ENCODE measurements around the gene HS6ST3. TPM values are rescaled to one million over a fixed set of nuclear protein-coding genes. Genes with fewer than 3 reads are reported as not detected.

HS6ST3 gene
- total and polyA plus RNA-seq, 8 donors, result 0.03 to 0.15 (median 0.10) TPM

DNA sequence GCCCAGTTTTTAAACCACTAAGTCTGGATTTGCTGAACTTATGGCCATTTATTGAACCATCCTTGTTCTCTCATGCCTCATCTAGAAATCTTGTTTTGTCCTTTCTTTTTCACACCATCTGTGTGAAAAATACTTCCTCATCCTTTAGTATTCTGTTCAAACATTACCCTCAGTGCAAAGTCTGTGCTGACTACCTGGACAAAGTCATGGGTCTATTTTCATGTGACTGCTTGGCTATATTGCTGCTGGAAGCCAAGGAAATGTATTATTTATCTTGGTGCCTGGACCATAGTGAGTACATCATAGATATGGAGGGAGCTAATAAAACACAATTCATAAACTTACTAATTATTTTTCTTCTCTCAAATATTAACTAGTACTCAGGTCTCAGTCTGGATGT lies 591.9 kb downstream of the HS6ST3 start:
- ATAC-seq (no peak), DNase-seq (no peak)
- peaks cover 0 to 6% of the 10 kb centered on the region in 2 donors for H3K9me3 ChIP-seq
- H3K4me1 ChIP-seq, result no peaks in the 10 kb centered on the region
- TF ChIP-seq, protein P1, sequence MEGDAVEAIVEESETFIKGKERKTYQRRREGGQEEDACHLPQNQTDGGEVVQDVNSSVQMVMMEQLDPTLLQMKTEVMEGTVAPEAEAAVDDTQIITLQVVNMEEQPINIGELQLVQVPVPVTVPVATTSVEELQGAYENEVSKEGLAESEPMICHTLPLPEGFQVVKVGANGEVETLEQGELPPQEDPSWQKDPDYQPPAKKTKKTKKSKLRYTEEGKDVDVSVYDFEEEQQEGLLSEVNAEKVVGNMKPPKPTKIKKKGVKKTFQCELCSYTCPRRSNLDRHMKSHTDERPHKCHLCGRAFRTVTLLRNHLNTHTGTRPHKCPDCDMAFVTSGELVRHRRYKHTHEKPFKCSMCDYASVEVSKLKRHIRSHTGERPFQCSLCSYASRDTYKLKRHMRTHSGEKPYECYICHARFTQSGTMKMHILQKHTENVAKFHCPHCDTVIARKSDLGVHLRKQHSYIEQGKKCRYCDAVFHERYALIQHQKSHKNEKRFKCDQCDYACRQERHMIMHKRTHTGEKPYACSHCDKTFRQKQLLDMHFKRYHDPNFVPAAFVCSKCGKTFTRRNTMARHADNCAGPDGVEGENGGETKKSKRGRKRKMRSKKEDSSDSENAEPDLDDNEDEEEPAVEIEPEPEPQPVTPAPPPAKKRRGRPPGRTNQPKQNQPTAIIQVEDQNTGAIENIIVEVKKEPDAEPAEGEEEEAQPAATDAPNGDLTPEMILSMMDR (IDR thresholded peaks at IDR 0.05), result no peak
- intact Hi-C loops (cut with DNase I), result no loop called here
- no peaks in the 10 kb centered on the region for H3K27me3 ChIP-seq
- no peaks in the 10 kb centered on the region for H3K36me3 ChIP-seq
- no peak overlapping the region for H3K27ac ChIP-seq
- H3K4me3 ChIP-seq, result no peak overlapping the region

- Histone ChIP-seq H3K4me1 (no peaks in the 10 kb centered on the region), H3K36me3 (no peaks in the 10 kb centered on the region), H3K27ac (no peak overlapping the region), H3K27me3 (no peaks in the 10 kb centered on the region), H3K9me3 (no peaks in the 10 kb centered on the region), H3K4me3 (no peak overlapping the region)
- ATAC-seq (no peak), DNase-seq (no peak)
- intact Hi-C loops (cut with DNase I), result no loop called here
- TF ChIP-seq, protein P1 (IDR thresholded peaks at IDR 0.05), result no peak
These were observed 594.6 kb downstream of the HS6ST3 start for GRCh38 chr13:96684469-96684868.

- Histone ChIP-seq H3K9me3 (no peaks in the 10 kb centered on the region), H3K4me3 (no peak overlapping the region), H3K27ac (no peak overlapping the region), H3K36me3 (no peaks in the 10 kb centered on the region), H3K27me3 (no peaks in the 10 kb centered on the region), H3K4me1 (no peaks in the 10 kb centered on the region)
- TF ChIP-seq, protein P1 (IDR thresholded peaks at IDR 0.05), result no peak
- ATAC-seq (no peak), DNase-seq (no peak)
- intact Hi-C loops (cut with DNase I), result no loop called here
These were observed 595.0 kb downstream of the HS6ST3 start for GRCh38 chr13:96684907-96685306.

DNA sequence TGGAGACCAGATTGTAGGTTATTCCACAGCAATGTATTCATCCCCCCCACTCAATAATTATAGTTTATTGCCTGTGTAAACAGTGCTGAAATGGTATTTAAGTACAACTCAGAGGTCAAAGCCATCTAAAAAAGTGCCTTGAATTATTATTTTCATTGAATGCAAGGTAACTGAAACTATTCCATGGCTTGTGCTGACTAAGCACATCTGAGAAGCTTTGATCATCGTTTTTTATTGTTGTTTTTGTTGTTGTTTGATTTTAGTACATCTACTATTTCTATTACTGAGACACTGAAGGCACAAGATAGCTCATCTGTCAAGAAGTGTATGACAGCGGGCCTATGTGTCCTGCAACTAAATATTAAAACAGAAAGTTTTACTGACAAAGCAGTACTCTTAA lies 596.4 kb downstream of the HS6ST3 start:
- DNase-seq (no peak), ATAC-seq (no peak)
- Histone ChIP-seq H3K27ac (no peak overlapping the region), H3K9me3 (no peaks in the 10 kb centered on the region), H3K4me1 (no peaks in the 10 kb centered on the region), H3K36me3 (no peaks in the 10 kb centered on the region), H3K4me3 (no peak overlapping the region), H3K27me3 (no peaks in the 10 kb centered on the region)
- intact Hi-C loops (cut with DNase I), result no loop called here
- TF ChIP-seq, protein P1 (IDR thresholded peaks at IDR 0.05), result no peak

DNA sequence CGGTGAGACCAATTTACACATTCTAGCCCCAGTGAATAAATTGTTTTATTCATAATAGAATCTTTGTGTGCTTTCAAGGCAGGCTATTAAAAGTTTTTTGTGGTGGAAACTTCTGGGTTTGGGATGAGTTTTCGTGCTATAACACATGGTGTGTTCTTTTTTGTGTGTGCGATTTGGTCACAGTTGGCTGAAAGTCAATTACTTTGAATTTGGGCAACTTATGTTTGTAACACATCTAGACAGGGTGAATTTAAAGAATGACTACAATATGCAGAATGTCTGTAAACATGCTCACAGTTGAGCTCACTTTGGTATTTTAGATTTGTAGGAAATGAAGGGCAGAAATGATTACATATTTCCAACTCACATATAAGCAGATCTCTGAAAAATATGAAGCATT lies 597.3 kb downstream of the HS6ST3 start:
- no peak for DNase-seq

More for the DNA sequence above, 597.3 kb downstream of the HS6ST3 start:
- no peak overlapping the region for H3K27ac ChIP-seq
- H3K27me3 ChIP-seq, result no peaks in the 10 kb centered on the region
- TF ChIP-seq, protein P1 (IDR thresholded peaks at IDR 0.05), result no peak
- H3K9me3 ChIP-seq, result no peaks in the 10 kb centered on the region
- no peak for ATAC-seq
- no peak overlapping the region for H3K4me3 ChIP-seq
- H3K36me3 ChIP-seq, result no peaks in the 10 kb centered on the region
- H3K4me1 ChIP-seq, result no peaks in the 10 kb centered on the region
- intact Hi-C loops (cut with DNase I), result no loop called here
